SHP77 treated with DMSO at 0.1 percent for 48 hours (cell line): ENCODE measurements around the gene PLXDC1.
"Not testable (repeated sequence)": the region's sequence is repeated elsewhere in the genome, so short reads cannot be mapped to it uniquely, and the experiment has no call there.

Source experiments
- DNase-seq: peaks from one replicate; lab custom pipeline; 2025; lab: John Stamatoyannopoulos, UW

PLXDC1 gene

DNA sequence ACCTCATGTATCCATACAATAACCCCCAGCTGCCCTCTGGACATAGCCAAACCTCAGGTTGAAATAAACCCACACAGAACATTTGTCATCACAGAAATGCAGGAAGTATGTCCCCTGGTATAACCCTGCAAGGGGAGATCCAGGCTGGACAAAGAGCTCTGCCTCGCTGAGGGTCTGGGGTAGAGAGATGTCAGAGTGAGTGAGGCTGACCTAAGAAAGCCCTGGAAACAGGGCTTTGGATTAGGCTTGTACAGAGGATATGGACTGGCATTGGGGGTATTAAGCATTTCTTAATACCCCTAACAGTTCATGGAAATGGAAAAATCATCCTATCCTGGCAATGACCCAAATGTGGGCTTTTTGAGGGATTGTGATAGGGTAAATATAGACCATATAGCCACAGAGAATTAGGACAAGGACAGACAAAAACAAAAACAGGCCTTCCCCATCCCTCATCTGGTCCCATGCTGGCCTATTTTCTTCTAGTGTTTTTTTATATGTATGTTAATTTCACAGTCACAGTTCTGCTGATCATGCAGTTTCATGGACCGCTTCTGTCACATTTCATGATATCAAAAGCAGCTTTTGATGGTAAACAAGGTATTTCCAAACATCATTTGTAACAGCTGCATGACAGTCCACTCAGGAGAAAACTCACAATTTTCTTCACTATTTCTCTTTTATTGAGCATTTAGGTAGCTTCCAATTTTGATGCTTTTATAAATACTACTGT, 26.1 kb downstream of the PLXDC1 start:
- DNase-seq, result no peak

DNA sequence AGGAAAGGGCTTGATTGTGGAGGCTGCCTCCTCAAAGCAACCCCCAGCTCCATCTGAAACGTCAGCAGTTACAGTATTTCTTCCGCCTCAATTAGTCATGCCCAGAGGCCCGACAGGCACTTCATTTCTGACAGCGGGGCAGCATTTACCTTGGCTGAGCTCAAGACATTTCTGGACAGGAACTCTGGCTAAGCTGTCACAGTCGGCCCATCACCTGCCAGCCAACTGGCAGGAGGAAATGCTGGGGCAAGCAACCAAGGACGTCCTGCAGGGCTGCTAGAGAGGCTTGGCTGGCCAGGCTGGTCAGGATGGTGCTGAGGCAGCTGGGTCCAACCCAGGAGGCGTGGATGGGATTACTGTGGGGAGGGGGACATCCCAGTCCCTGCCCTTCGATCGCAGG, 27.8 kb downstream of the PLXDC1 start:
- DNase-seq, result no peak

DNA sequence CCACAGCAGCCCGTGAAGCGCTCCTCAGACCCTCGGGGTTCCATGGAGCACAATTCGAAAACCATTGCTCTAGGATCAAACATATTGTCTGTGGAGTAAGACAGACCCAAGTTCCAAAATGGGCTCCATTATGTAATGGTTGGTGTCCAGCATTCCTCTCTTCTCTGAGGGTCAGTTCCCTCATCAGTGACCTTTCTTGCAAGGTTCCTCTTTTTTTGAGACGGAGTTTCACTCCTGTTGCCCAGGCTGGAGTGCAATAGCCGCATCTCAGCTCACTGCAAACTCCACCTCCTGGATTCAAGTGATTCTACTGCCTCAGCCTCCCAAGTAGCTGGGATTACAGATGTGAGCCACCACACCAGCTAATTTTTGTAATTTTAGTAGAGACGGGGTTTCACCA, 28.4 kb downstream of the PLXDC1 start:
- no peak for DNase-seq

DNA sequence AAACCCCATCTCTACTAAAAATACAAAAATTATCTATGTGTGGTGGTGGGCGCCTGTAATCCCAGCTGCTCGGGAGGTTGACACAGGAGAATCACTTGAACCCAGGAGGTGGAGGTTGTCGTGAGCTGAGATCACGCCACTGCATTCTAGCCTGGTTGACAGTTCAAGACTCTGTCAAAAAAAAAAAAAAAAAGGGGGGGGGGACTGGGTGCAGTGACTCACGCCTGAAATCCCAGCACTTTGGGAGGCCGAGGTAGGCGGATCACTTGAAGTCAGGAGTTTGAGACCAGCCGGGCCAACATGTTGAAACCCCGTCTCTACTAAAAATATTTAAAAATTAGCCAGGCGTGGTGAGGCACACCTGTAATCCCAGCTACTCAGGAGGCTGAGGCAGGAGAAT, 29.5 kb downstream of the PLXDC1 start:
- not testable (repeated sequence) for DNase-seq

DNA sequence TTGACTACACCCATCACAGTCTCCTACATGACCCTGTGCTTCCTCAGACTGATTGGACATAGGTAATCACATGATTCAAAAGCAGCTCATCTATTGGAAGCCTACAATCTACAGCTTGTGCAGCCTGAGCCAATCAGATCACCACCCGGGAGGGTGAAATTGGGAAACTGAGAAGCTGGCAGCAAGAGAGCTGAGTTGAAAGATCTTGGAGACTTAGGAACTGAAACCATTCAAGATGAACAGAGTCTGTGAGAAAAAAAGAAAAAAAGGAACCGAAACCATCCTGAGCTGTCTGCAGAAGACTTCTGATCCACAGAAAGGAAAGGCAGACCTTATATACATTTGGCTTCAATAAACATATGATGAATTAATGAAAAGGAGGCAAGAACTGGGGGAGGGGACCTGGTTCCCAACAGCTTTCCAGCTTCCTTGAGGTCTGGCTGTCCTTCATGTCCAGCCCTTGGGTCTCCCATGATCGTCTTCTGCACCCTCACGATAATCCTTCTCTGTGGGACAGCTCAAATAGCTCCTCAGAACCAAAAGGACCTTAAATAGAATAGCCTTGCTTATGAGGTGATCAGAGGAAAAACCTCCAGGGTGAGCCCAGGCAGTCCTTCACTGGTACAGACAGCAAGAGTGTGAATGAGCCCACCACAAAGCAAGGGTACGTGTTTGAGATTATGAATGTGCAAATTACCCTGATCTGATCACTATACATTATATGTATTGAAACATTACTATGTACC, 32.6 kb downstream of the PLXDC1 start:
- DNase-seq, result no peak

DNA sequence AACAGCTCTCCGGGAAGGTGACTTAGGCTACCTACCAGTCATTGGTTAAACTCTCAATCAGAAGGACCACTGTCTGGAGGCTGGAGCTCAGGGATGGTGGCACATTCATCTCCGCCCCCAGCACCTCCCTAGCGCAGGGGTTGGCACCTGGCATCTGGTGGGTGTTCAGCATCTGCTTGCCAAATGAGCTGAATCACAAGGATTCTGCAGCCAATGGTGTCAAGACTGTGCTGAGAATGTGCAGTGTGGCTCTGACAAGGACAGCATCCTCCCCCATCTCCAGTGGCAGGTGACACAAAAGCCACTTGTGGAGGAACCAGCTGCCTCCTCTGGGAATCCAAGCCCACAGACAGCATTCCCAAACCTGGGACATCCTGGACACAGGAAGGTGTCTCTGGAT, 35.2 kb downstream of the PLXDC1 start:
- no peak for DNase-seq

DNA sequence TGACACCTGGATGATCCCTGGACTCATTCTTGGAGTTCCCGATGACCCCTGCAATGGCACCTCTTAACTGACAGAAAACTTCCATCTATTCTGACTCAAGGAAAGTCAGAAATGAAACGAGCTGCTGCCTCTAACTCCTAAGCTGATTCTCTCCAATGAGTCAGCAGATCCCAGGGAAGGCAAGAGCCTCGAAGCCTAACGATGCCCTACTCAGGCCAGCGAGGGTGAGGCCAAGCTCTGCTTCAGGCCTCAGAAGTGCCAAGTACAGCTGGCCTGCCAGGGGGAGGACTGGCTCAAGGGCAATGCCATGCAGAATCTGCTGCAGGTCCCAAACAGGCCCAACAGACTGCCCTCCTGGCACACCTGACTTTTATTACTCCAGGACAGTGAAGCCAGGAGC, 36.3 kb downstream of the PLXDC1 start:
- DNase-seq, result no peak

DNA sequence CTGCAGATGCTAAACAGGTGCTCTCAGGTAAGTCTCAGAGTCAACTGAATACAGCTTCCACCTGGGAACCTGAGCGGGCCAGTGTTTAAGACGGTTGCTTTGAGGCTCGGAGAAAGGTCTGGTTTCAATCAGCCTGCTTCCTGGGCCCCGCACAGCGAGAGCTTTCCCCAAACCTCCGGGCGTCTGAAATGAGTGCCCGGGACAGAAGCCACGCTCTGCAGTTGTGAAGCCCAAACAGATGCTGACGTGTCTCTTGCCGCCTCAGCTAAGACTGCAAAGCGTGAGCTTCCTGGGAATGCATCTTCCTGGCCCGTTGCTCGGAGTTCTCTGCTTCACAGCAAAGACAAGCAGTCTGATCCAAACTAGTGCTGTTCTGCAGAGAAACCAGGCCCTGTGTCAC, 36.7 kb downstream of the PLXDC1 start:
- DNase-seq, result no peak

DNA sequence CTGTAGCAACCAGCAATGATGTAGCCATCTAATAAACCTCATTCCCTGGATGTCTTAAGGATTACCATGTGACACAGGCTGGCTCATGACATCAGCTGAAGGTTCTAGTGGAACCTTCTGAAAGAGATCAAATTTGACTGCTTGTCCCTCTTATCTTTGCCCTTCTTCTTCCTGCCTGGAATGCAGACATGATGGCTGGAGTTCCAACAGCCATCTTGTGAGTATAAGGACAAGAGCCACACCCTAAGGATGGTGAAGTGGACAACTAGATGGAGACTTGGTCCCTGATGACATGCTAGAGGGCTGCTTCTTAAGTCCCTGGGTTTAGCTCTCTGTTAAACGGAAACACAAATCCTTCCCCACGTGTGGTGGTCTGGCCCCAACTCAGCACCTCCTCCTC, 37.6 kb downstream of the PLXDC1 start:
- DNase-seq, result no peak

DNA sequence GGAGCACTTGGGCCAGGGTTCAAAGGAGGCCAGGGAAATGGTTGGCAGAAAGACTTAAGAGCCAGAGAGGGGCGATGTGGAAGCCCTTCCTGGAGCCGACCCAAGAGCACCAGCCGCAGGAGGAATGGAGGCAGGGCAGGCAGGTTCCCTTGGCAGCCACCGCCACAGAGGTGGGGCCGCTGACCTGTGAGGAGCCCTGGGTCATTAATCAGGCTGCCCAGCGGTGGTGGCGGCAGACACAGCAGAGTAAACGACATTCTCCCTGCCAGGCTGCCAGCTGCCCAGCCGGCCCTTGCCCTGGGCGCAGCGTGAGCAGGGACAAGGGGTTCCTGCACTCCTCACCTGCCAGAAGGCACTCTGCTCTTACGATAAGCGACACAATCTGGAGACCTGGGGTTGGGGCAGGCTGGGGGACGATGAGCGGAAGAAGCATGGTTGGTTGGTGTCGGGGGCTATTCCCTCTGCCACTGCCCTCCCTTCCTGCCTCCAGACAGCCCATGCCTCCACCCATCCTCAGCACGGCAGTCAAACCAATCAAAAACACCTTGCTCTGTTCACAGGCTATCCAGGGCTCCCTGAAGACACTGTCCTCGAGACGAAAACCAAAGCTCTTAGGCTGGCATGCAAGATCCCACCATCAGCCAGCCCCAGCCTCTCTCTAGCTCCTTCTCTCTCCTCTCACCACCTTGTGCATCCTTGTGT, 40.9 kb downstream of the PLXDC1 start:
- DNase-seq, result no peak

DNA sequence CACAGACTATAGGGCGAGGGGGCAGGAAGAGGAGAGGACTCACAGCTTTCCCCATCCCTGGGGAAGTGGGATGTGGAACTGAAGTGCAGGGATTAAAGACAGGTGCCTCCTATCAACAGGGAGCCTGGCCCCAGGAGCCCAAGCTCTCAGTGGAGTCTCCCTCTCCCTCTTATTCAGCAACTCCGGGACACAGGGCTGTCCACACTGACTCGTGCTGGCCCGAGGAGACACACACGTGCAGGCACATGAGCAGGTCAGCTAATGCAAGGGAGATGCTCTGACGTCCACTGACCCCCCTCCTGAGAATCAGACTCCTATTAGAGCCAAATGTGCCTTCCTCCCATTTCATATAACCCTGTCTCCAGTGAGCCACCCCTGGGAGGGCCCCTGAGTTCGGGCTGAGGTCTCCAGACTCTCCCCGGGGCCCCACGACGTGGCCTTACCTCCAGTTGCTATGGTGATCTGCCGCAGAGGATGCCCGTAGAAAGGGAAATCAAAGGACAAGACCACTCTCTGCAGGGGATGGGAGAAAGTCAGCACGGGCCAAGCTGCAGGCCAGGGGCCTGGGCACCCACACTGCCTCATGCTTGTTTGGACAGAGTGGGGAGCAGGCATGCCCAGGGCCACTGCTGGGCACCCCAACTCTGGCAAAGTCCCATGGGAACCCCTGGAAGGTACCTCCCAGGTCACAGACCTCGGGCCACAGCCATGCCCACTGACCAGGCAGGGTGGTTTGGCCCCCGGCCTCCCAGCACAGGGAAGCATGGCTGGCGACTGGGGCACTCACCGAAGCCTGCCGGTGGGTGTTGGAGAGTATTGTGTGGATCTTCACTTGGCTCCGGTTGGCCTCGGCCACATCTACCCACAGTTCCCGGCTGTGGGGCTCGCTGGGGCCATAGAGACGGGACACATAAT, 42.7 kb downstream of the PLXDC1 start:
- no peak for DNase-seq

DNA sequence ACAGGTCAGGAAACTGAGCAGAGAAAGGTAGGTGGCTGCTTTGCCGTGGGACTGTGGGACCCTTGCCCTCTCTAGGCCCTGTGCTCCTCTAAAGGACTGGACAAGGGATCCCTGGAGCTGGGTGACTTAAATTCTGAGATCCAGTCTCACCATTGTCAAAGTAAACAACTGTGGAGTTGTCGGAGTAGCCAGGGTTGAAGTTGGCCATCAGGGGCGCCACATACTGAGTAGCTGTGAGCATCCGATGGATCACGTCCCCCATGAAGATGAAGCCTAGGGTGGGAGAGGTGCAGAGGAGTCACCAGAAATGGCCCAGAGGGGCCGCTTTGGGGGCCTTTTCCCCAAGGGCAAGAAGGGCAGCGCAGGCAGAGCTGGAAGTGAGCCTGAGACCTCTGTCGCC, 43.5 kb downstream of the PLXDC1 start:
- DNase-seq, result no peak

DNA sequence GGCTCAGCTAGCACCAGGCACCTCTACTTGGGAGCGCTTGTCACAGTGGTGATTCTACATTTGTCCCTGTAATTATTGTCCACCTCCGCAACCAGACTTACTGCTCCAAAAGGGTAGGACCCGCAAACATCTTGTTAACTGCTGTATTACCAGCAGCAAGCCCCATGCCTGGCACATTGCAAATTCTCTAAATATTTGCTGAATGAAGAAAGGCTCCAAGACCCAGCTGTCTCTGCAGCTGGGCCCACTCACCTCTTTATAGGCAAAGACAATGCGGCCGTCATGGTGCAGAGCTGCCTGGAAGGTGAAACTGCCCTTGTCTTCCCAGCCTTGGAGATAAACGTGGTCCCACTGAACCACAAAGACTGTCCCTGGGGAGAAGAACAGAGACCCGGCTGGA, 44.3 kb downstream of the PLXDC1 start:
- no peak for DNase-seq

DNA sequence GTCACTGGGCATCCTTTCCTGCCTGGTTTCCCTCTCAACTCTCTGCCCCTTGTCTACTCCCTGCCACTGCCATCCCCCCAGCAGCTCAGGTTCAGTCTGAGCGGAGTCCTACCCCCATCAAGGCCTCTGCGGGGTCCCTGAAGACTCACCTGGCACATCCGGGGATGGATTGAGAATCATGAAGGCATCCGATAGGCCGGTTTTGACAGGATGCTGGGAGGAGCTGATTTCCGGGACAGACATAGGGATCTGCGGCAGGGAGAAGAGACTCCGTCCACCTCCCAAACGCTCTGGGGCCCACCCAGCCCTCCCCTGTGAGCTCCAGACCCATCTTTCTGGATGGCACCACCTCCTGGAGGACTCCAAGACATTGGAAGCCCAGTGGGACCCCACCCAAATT, 45.7 kb downstream of the PLXDC1 start:
- DNase-seq, result no peak

DNA sequence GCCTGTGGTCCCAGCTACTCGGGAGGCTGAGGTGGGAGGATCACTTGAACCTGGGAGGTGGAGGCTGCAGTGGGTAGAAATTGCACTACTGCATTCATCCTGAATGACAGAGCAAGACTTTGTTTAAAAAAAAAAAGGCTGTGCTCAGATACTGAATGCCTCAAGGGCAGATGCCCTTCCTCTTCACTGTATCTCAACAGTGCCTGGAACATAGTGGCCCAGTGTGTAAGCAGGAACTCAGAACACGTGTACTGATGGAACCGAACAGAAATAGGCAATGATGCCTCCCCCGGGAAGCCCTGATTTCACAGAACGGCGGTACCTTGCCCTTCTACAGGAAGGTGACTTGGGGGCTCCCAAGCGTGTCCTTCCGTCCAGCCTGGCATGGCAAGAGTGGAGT, 46.8 kb downstream of the PLXDC1 start:
- no peak for DNase-seq

DNA sequence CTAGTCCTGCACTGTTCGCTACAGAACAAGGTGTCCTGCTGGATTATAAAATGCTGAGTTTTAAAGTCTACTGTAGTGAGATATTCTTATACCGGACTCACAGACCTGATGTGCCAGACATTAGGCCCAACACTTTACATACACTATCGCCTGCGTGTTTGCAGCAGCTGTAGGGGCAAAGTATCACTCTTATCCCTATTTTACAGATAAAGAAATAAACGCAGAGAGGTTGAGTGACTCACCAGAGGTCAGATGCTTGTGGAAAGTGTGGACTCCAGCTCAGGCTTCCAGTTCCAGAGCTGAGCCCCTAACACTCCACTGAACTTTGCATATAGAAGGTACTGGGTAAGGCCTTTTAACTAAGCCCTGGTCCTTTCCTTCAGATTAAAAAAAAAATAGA, 47.4 kb downstream of the PLXDC1 start:
- no peak for DNase-seq

DNA sequence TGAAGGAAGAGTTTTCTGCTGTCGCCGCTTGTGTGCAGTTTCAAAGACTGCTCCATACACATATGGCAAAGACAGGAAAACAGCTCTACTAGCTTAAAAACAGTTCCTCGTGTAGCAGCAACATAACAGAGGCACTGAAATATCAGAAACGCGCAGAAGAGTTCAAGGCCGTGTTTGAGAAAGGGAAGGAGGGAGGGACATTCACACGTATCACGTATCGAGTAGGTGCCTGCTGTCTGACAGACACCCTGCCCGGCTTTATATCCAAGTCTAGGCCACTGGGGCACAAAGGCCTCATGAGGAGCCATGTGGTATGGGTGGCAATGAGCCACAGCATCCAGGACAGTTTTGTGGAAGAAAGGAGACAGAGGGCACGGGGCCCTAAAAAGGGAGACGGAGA, 50.3 kb downstream of the PLXDC1 start:
- no peak for DNase-seq

DNA sequence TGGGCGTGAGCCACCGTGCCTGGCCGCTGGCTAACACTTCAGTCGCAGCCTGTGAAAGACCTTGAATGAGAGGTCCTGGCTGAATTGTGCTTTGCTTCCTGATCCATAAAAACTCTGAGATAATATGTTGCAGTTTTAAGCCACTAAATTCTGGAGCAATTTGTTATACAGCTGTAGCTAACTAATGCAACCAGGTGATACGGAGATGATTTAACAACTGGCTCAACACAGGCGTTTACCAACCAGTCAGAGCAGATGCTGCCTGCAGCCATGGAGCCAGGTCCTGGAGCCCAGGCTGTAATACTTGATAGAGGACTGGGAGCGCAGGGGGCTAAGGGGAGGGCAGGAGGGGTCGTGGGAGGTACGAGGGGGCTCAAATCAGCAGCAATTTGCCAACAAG, 50.9 kb downstream of the PLXDC1 start:
- no peak for DNase-seq

DNA sequence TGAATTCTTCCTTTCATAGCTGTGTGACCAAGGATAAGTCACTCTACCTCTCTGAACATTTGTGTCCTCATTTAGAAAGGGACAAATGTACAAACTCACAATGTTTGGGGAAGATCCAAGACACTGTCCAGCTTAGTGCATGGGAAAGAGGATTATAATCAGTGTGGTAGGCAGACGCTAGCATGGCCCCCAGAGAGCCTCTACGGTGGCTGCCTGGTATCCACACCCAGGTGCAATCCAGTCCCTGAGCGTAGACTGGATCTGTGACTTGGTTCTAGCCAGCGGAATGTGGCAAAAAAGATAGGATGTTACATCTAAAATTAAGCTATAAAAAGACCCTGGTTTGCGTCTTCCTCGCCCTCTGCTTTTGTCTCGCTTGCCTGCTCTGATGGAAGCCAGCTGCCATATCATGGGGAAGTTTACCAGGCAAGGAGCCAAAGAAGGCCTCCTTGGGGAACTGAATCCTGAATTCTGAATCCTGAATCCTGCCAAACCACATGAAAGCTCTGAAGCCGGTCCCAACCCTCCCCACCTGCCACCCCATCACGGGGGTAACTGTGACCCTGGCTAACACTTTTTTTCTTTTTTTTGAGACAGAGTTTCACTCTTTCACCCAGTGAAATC, 51.7 kb downstream of the PLXDC1 start:
- DNase-seq, result no peak

DNA sequence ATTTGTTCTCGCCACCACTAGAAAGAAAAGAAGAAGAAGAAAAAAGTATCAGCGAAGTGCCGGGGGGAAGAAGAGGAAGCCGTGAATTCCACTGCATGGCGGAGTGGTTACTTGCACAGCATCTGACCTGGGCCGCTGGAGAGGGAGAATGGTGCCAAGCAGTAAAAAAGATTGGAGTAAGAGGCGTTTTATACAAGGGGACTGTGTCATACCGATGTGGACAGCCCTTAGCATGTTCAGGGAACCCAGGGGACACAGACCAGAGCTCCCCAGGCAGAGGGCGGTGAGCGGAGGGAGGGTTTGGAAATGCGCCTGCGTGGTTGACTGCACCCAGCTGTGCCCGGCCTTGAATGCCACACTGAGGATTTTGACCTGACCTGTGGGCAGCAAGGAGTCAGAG, 52.8 kb downstream of the PLXDC1 start:
- no peak for DNase-seq

DNA sequence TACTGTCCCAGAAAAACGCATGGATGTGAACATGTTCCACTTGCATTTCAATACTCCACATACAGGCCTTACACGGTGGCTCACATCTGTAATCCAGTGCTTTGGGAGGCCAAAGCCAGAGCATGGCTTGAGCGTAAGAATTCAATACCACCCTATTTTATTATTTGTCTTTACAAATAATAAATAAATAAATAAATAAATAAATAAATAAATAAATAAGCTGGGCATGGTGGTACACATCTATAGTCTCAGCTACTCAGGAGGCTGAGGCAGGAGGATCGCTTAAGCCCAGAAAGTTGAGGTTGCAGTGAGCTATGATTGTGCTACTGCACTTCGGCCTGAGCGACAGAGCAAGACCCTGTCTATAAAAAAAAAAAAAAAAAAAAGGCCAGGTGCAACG, 53.9 kb downstream of the PLXDC1 start:
- DNase-seq, result no peak

DNA sequence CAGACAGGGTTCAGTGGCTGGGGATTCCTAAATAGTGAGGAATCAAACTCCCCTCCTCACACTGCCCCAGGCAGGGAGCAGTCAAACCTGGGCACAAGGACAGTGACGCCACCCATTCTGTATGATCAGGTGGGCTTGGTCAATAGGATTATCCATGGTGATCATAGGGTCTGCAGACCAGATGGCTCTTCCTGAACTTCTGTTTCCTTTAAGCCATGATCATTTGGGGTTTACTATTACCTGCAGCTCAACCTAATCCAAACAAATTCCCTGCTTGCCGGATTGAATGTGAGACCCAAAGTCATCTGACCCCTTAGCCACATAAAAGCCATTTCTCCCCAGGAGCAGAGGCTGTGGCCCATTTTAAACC, 54.3 kb downstream of the PLXDC1 start:
- no peak for DNase-seq
